ENCODE results near the gene ERVH48-1.
A peak's percentile ranks its signal among the peaks of the same experiment; 100 is the strongest.
"Not testable (repeated sequence)": the region's sequence is repeated elsewhere in the genome, so short reads cannot be mapped to it uniquely, and the experiment has no call there.

Gene ERVH48-1

GRCh38 chr21:42931560-42932235, 6.3 kb upstream of the ERVH48-1 start:
- Mint-ChIP-seq H3K4me3 (no peak overlapping the region), H3K27me3 (ENCODE audit: low read depth) (no peaks in the 10 kb centered on the region), H3K27ac (no peak overlapping the region), H3K9me3 (no peaks in the 10 kb centered on the region), H3K36me3 (ENCODE audit: low read depth) (no peaks in the 10 kb centered on the region), H3K4me1 (ENCODE audit: low read depth) (peaks cover 3% of the 10 kb centered on the region)

GRCh38 chr21:42929969-42930368, 4.5 kb upstream of the ERVH48-1 start:
- Mint-ChIP-seq H3K27ac (no peak overlapping the region), H3K4me1 (ENCODE audit: low read depth) (peaks cover 3% of the 10 kb centered on the region), H3K36me3 (ENCODE audit: low read depth) (no peaks in the 10 kb centered on the region), H3K4me3 (no peak overlapping the region), H3K9me3 (no peaks in the 10 kb centered on the region), H3K27me3 (ENCODE audit: low read depth) (no peaks in the 10 kb centered on the region)

- H3K4me1 Mint-ChIP-seq (ENCODE audit: low read depth) = peaks cover 14% of the 10 kb centered on the region
- H3K36me3 Mint-ChIP-seq (ENCODE audit: low read depth); H3K27ac Mint-ChIP-seq; H3K4me3 Mint-ChIP-seq; H3K27me3 Mint-ChIP-seq (ENCODE audit: low read depth); H3K9me3 Mint-ChIP-seq: not testable (repeated sequence)
These were observed 2.2 kb upstream of the ERVH48-1 start for GRCh38 chr21:42927474-42928200.

- Mint-ChIP-seq H3K9me3 (no peaks in the 10 kb centered on the region), H3K4me3 (peak overlapping the region; percentile 71), H3K4me1 (ENCODE audit: low read depth) (peaks cover 14% of the 10 kb centered on the region), H3K27ac (peak overlapping the region; percentile 82), H3K36me3 (ENCODE audit: low read depth) (no peaks in the 10 kb centered on the region), H3K27me3 (ENCODE audit: low read depth) (no peaks in the 10 kb centered on the region)
These were observed 1.0 kb downstream of the ERVH48-1 start for GRCh38 chr21:42924433-42924751.

- Mint-ChIP-seq H3K9me3 (no peaks in the 10 kb centered on the region), H3K4me3 (peak overlapping the region; percentile 71), H3K4me1 (ENCODE audit: low read depth) (peaks cover 14% of the 10 kb centered on the region), H3K27ac (peak overlapping the region; percentile 82), H3K27me3 (ENCODE audit: low read depth) (no peaks in the 10 kb centered on the region), H3K36me3 (ENCODE audit: low read depth) (no peaks in the 10 kb centered on the region)
These were observed 1.6 kb downstream of the ERVH48-1 start for GRCh38 chr21:42923553-42924432.

GRCh38 chr21:42922918-42923317, 2.5 kb downstream of the ERVH48-1 start:
- Mint-ChIP-seq H3K4me1 (ENCODE audit: low read depth) (peaks cover 14% of the 10 kb centered on the region), H3K27ac (no peak overlapping the region), H3K9me3 (no peaks in the 10 kb centered on the region), H3K4me3 (no peak overlapping the region), H3K36me3 (ENCODE audit: low read depth) (no peaks in the 10 kb centered on the region), H3K27me3 (ENCODE audit: low read depth) (no peaks in the 10 kb centered on the region)

- Mint-ChIP-seq H3K27ac (no peak overlapping the region), H3K4me3 (no peak overlapping the region), H3K9me3 (no peaks in the 10 kb centered on the region), H3K36me3 (ENCODE audit: low read depth) (no peaks in the 10 kb centered on the region), H3K4me1 (ENCODE audit: low read depth) (peaks cover 14% of the 10 kb centered on the region), H3K27me3 (ENCODE audit: low read depth) (no peaks in the 10 kb centered on the region)
These were observed 3.5 kb downstream of the ERVH48-1 start for GRCh38 chr21:42921927-42922326.

GRCh38 chr21:42918291-42918690, 7.1 kb downstream of the ERVH48-1 start:
- Mint-ChIP-seq H3K4me1 (ENCODE audit: low read depth) (peaks cover 1% of the 10 kb centered on the region), H3K4me3 (no peak overlapping the region), H3K27ac (no peak overlapping the region), H3K27me3 (ENCODE audit: low read depth) (no peaks in the 10 kb centered on the region), H3K9me3 (no peaks in the 10 kb centered on the region), H3K36me3 (ENCODE audit: low read depth) (no peaks in the 10 kb centered on the region)

GRCh38 chr21:42913476-42913875, 12.0 kb downstream of the ERVH48-1 start:
- Mint-ChIP-seq H3K36me3 (ENCODE audit: low read depth) (peaks cover 8% of the 10 kb centered on the region), H3K27me3 (ENCODE audit: low read depth) (no peaks in the 10 kb centered on the region), H3K4me1 (ENCODE audit: low read depth) (no peaks in the 10 kb centered on the region), H3K27ac (no peak overlapping the region), H3K4me3 (no peak overlapping the region), H3K9me3 (no peaks in the 10 kb centered on the region)

- H3K36me3 Mint-ChIP-seq (ENCODE audit: low read depth); H3K9me3 Mint-ChIP-seq; H3K27me3 Mint-ChIP-seq (ENCODE audit: low read depth); H3K27ac Mint-ChIP-seq; H3K4me1 Mint-ChIP-seq (ENCODE audit: low read depth); H3K4me3 Mint-ChIP-seq: not testable (repeated sequence)
These were observed 13.5 kb downstream of the ERVH48-1 start for GRCh38 chr21:42911920-42912319.

- peaks cover 20% of the 10 kb centered on the region for H3K36me3 Mint-ChIP-seq (ENCODE audit: low read depth)
- not testable (repeated sequence) for H3K4me3 Mint-ChIP-seq; H3K4me1 Mint-ChIP-seq (ENCODE audit: low read depth); H3K9me3 Mint-ChIP-seq; H3K27ac Mint-ChIP-seq; H3K27me3 Mint-ChIP-seq (ENCODE audit: low read depth)
These were observed 16.9 kb downstream of the ERVH48-1 start for GRCh38 chr21:42908484-42908883.

GRCh38 chr21:42906233-42906632, 19.2 kb downstream of the ERVH48-1 start:
- no peaks in the 10 kb centered on the region for H3K27me3 Mint-ChIP-seq (ENCODE audit: low read depth)
- no peaks in the 10 kb centered on the region for H3K9me3 Mint-ChIP-seq
- no peak overlapping the region for H3K27ac Mint-ChIP-seq
- no peaks in the 10 kb centered on the region for H3K4me1 Mint-ChIP-seq (ENCODE audit: low read depth)
- peaks cover 26% of the 10 kb centered on the region for H3K36me3 Mint-ChIP-seq (ENCODE audit: low read depth)
- H3K4me3 Mint-ChIP-seq = no peak overlapping the region

- Mint-ChIP-seq H3K9me3 (no peaks in the 10 kb centered on the region), H3K27ac (no peak overlapping the region), H3K36me3 (ENCODE audit: low read depth) (peaks cover 24% of the 10 kb centered on the region), H3K4me3 (no peak overlapping the region), H3K27me3 (ENCODE audit: low read depth) (no peaks in the 10 kb centered on the region), H3K4me1 (ENCODE audit: low read depth) (no peaks in the 10 kb centered on the region)
These were observed 20.2 kb downstream of the ERVH48-1 start for GRCh38 chr21:42905195-42905594.

GRCh38 chr21:42903817-42904216, 21.6 kb downstream of the ERVH48-1 start:
- Mint-ChIP-seq H3K27me3 (ENCODE audit: low read depth) (no peaks in the 10 kb centered on the region), H3K4me3 (no peak overlapping the region), H3K9me3 (no peaks in the 10 kb centered on the region), H3K36me3 (ENCODE audit: low read depth) (peaks cover 20% of the 10 kb centered on the region), H3K4me1 (ENCODE audit: low read depth) (no peaks in the 10 kb centered on the region), H3K27ac (no peak overlapping the region)

GRCh38 chr21:42900446-42900845, 25.0 kb downstream of the ERVH48-1 start:
- no peaks in the 10 kb centered on the region for H3K27me3 Mint-ChIP-seq (ENCODE audit: low read depth)
- no peak overlapping the region for H3K4me3 Mint-ChIP-seq
- peaks cover 23% of the 10 kb centered on the region for H3K36me3 Mint-ChIP-seq (ENCODE audit: low read depth)
- no peak overlapping the region for H3K27ac Mint-ChIP-seq
- peaks cover 3% of the 10 kb centered on the region for H3K4me1 Mint-ChIP-seq (ENCODE audit: low read depth)
- no peaks in the 10 kb centered on the region for H3K9me3 Mint-ChIP-seq
